Stimulated activated CD8-positive, alpha-beta memory T cell treated with anti-CD3 and anti-CD28 coated beads, Interleukin-15, amount 100 ng/mL, for 24 hours (primary cell): ENCODE results near the gene MEIOSIN.
"Not testable (repeated sequence)": the region's sequence is repeated elsewhere in the genome, so short reads cannot be mapped to it uniquely, and the experiment has no call there.

Experiments used
- DNase-seq: peaks from one replicate; pipeline ENCODE4 v3.0.0-alpha.2; 2020; ENCODE audit warnings: low read depth

MEIOSIN gene

DNA sequence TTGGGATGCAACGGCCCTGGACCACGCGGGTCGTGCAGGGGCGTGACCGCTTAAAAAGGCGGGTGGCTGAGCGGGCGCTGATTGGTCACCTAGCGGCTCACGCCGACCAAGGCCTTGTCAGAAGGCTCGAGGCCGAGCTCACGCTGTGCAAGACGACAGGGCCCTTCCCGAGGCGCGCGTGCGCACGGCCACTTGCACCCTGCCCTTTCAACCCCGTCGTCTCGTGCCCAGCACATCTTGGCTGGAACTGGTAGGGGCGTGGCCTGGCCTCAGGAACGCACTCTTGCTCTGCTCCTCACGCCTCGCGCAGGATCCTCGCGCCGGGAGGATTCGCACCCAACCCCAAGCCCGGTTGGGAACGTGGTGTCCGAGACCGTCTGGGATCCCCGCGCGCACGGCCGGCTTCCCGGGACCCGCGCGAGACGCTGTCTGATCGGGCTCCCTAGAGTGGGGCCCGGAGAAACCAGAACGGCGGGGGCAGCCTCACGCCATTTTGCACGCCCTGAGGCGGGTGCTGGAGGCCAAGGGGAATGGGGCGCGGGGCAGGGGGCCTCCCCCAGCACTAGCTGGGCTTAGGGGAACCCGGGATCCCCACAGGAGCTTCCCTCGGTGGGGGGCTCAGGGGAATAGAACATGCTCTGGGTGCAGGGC lies at the start of gene MEIOSIN:
Gene MEIOSIN (plus strand): TSS at position 280 of the 651 bp plus-strand sequence. CDS start 1,938 bp downstream, outside the sequence.
- DNase-seq: no peak

DNA sequence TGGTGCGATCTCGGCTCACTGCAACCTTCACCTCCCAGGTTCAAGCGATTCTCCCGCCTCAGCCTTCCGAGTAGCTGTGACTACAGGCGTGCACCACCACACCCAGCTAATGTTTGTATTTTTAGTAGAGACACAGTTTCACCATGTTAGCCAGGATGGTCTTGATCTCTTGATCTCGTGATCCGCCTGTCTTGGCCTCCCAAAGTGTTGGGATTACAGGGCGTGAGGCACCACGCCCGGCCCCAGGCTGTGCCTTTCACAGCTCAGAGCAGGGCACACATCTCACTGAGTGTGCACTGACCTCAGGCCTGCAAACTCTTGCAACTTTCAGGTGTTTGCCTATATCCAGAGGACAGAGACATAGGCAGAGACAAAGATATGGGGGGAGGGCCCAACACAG lies 48.2 kb upstream of the MEIOSIN start:
- DNase-seq: not testable (repeated sequence)

- no peak for DNase-seq
Measured at GRCh38 chr19:45687599-45687998, 45.6 kb upstream of the MEIOSIN start.

GRCh38 chr19:45691516-45692186 lies 41.6 kb upstream of the MEIOSIN start, which contains the start of gene SNRPD2:
TSS of gene SNRPD2 (minus strand) at chr19:45691953. CDS start at chr19:45691888, 65 bp downstream.
- peak; percentile 90 for DNase-seq

GRCh38 chr19:45692187-45693105 lies 40.8 kb upstream of the MEIOSIN start, which contains the start of gene QPCTL:
TSS of gene QPCTL (plus strand) at chr19:45692666. CDS start at chr19:45692704, 38 bp downstream.
- peak; percentile 85 for DNase-seq

DNA sequence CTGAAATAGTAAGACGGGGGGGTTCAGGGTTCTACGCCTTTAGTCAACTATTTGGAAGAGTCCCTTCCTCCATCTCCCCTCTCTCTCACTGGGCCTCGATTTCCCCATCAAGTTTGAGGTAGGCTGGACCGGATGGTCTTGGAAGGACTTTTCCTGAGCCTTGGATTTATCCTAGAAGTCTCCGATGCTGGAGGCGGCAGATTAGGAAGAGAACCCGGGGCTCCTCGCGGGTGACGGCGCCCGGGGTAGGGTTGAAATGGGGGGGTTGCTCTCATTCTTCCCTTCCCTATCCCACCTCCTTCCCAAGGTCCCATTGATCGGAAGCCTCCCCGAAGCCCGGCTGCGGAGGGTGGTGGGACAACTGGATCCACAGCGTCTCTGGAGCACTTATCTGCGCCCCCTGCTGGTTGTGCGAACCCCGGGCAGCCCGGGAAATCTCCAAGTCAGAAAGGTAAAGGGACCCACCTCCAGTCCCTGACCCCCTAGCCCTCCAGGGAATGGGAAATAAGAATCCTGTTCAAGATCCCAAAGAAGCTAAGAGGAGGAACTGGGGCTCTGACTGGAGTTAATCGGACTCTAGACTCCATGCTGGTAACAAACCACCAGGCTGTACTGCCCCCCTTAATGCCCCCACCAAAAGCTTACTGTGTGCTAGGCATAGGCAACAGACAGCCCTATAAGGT lies 40.0 kb upstream of the MEIOSIN start:
- DNase-seq: peak; percentile 70

DNA sequence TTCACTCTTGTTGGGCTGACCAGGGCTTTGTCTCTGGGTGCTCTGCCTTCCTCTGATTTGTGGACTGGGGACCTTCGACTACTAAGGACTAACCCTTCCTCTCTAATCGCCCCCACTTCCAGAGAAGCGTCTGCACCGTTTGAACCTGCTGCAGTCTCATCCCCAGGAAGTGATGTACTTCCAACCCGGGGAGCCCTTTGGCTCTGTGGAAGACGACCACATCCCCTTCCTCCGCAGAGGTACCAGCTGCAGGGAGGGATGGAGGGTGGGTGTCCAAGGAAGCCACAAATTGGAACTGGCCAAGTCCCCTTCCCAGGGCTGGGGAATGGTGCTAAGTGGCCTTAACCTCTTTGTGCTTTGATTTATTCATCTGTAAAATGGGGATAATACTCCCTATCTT lies 31.6 kb upstream of the MEIOSIN start:
- DNase-seq: no peak

DNA sequence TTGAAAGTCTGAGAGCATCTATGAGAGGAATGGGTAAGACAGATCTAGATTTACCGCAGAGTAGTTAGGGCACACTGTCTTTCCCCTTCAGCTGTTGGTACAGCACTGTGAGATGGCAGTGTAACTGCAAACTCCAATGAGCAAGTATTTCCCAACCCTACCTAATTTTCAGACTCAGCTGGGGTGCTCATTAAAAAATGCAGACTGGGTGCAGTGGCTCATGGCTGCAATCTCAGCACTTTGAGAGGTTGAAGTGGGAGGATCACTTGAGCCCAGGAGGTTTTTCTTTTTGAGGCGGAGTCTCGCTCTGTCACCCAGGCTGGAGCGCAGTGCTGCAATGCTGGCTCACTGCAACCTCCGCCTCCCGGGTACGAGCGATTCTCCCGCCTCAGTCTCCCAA lies 28.1 kb upstream of the MEIOSIN start:
- no peak for DNase-seq

DNA sequence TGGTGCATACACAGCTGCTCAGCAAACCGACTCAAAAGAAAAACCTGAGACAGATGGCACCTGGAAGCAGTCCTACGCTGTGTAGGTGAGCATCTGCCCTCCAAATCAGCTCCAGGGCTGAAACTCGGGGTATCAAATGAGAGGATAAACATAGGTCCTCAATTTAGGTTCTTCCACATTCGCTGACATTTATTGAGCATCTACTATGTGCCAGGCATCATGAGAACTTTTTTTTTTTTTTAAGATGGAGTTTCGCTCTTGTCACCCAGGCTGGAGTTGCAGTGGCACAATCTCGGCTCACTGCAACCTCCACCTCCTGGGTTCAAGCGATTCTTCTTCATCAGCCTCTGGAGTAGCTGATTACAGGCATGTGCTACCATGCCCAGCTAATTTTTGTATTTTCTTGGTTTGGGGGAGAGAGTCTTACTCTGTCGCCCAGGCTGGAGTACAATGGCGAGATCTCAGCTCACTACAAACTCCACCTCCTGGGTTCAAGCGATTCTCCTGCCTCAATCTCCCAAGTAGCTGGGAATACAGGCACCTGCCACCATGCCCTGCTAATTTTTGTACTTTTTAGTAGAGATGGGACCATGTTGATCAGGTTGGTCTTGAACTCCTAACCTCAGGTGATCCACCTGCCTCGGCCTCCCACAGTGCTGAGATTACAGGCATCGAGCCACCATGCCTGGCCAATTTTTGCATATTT lies 27.4 kb upstream of the MEIOSIN start:
- DNase-seq: no peak

DNA sequence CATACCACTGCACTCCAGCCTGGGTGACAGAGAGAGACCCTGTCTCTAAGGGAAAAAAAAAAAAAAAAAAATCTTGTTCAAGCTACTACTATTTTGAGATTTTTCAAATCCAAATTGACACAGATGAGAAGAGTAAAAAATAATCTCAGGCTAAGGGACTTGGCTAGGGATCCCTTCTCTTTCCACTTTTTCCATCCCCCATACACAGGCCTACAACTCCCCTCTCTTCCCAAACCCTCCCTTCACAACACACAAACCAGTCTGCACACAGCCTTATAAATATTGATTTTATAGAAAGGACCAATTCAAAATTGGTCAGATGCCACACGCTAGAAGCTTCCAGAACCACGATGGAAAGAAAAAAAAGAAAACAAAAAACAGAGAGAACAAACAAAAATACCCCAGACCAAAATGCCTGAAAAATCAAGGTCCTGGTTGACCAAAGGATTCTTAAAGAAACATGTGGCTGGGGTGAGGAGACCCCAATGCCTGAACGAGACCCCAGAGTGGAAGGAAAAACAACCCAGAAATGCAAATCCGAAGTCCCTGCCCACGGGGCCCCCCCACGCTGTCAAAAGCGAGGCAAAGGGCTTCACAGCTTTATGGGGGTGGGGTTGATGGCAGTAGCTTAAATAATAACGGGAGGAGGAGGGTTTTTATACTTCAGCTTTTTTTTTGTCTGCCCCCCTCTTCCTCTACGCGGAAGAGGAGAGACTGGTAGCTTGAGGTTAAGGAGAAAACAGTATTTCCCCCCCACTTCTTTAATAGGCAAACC lies 22.7 kb upstream of the MEIOSIN start:
- DNase-seq: no peak

GRCh38 chr19:45711851-45712698 lies 21.2 kb upstream of the MEIOSIN start:
- no peak for DNase-seq

DNA sequence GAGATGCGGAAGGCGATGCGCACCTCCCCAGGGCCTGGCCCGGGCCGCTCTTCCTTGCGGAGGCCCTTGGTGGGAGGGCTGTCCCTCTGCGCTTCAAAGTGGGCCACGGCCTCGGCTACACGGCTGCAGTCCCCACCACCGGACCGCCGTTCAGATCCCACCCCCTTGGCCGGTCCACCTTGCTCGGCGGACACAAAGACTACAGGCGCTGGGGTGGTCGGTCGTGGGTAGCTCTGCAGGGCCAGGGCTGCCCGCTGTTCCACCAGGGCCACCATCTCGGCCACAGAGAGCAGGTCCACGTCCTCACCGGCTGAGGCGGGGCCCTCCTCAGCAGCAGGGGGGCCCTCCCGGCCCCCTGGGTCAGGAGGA lies 20.6 kb upstream of the MEIOSIN start:
- no peak for DNase-seq

DNA sequence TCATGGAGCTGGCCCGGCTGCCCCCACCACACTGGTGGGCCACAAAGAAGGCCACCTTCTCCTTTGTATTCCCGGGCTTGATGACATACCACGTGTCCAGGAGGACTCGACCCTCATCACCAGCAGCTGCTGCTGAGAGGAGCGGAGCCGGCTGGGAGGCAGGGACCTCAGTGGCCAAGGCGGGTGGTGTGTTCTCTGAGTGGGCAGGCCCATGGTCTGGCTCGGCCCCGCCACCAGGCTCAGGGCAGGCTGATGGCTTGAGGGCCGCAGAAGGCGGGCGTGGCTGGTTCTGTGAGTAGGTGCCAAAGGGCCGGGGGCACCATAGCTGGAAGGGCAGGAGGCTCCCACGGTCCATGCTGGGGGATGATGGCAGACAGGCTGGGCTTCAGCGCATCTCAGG lies 20.1 kb upstream of the MEIOSIN start:
- DNase-seq: no peak

GRCh38 chr19:45715139-45715538 lies 18.1 kb upstream of the MEIOSIN start:
- no peak for DNase-seq

- no peak for DNase-seq
Measured at GRCh38 chr19:45716359-45717130, 16.7 kb upstream of the MEIOSIN start.

- peak; percentile 90 for DNase-seq
Measured at GRCh38 chr19:45717131-45717982, 15.9 kb upstream of the MEIOSIN start.

DNA sequence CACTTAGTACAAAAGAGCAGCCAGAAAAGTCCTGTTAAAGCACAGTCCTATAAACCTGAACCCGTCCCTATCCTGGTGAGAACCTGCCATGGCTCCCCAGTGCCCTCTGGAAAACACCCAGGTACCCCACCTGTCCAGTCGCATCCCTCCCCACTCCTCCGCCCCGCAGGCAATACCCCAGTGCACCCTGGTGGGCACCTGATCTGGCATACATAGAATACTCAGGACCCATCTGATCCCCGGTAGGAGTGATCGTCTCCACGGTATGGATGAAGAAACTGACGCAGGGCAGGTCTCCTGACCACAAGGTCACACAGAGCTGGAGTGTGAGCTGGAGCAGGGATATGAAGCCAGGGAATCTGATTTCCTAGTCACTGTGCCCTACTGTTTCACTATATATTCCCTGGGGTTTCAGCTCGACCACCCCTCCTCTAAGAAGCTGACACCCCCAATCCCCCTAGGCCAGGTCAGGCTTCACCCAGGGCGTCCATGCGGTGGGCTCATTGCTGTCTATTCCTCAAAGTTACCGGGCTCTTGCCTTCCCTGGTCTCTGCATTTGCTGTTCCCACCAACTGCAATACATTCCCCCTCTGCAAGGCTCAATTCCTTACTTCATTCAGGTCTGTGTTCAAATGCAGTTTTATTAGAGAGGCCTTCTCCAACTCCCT lies 15.1 kb upstream of the MEIOSIN start:
- no peak for DNase-seq
